Measurements from ENCODE around the gene IGFL2.

Gene IGFL2

DNA sequence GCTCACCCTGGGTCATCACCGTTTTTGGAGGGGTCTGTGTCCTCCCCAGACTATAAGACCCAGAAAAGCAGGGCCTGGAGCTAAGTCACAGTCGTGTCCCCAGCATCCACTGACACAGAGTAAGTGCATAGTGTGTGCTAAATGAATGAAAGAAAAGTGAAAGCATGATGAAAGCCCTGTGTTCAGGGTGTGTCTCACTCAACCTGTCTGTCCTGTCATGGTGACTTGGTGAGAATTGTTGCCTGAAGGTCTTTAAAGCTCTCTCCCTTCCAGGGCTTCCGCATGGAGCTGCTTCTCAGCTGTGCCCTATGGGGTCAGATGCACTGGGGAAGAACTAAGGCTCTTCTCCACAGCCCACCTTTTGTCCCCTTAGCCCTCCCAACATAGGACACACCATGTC is 61.0 kb downstream of the IGFL2 start:
- Histone ChIP-seq H3K79me2 (ENCODE audit: insufficient read depth, low read length) (no peaks in the 10 kb centered on the region), H3K4me3 (ENCODE audit: low read depth in 1 of 2, low read length in 2 of 2) (no peak overlapping the region), H2AFZ (ENCODE audit: low read depth, low read length) (no peak overlapping the region), H3K27ac (ENCODE audit: low read length) (no peak overlapping the region), H3K4me2 (ENCODE audit: insufficient read depth, low read length) (no peak overlapping the region), H3K9ac (ENCODE audit: low read depth, low read length) (no peak overlapping the region), H3K27me3 (ENCODE audit: insufficient read depth, low read length, poor library complexity) (peaks cover 4% of the 10 kb centered on the region), H3K9me3 (ENCODE audit: insufficient read depth, low read length, severe bottlenecking) (no peaks in the 10 kb centered on the region), H3K4me1 (ENCODE audit: insufficient read depth, low read length) (no peaks in the 10 kb centered on the region), H4K20me1 (ENCODE audit: insufficient read depth, low read length) (0 out of 2 replicates have a peak, but pooled peaks cover 3% of the 10 kb centered on the region), H3K36me3 (ENCODE audit: insufficient read depth, low read length) (no peaks in the 10 kb centered on the region)
- no peak for ATAC-seq (ENCODE audit: insufficient read depth, low read depth)
- DNase-seq: no peak
- no peak for TF ChIP-seq EZH2 (IDR thresholded peaks at IDR 0.05; ENCODE audit: borderline replicate concordance, low read depth, low read length, severe bottlenecking)
- TF ChIP-seq, protein P1, sequence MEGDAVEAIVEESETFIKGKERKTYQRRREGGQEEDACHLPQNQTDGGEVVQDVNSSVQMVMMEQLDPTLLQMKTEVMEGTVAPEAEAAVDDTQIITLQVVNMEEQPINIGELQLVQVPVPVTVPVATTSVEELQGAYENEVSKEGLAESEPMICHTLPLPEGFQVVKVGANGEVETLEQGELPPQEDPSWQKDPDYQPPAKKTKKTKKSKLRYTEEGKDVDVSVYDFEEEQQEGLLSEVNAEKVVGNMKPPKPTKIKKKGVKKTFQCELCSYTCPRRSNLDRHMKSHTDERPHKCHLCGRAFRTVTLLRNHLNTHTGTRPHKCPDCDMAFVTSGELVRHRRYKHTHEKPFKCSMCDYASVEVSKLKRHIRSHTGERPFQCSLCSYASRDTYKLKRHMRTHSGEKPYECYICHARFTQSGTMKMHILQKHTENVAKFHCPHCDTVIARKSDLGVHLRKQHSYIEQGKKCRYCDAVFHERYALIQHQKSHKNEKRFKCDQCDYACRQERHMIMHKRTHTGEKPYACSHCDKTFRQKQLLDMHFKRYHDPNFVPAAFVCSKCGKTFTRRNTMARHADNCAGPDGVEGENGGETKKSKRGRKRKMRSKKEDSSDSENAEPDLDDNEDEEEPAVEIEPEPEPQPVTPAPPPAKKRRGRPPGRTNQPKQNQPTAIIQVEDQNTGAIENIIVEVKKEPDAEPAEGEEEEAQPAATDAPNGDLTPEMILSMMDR (IDR thresholded peaks at IDR 0.05; ENCODE audit: borderline replicate concordance, extremely low read depth, low read length, poor library complexity, severe bottlenecking): no peak

GRCh38 chr19:46209472-46209871 is 61.4 kb downstream of the IGFL2 start:
- Histone ChIP-seq H3K9me3 (ENCODE audit: insufficient read depth, low read length, severe bottlenecking) (no peaks in the 10 kb centered on the region), H3K36me3 (ENCODE audit: insufficient read depth, low read length) (no peaks in the 10 kb centered on the region), H3K4me2 (ENCODE audit: insufficient read depth, low read length) (no peak overlapping the region), H3K4me1 (ENCODE audit: insufficient read depth, low read length) (no peaks in the 10 kb centered on the region), H3K4me3 (ENCODE audit: low read depth in 1 of 2, low read length in 2 of 2) (no peak overlapping the region), H4K20me1 (ENCODE audit: insufficient read depth, low read length) (0 out of 2 replicates have a peak, but pooled peaks cover 3% of the 10 kb centered on the region), H3K9ac (ENCODE audit: low read depth, low read length) (no peak overlapping the region), H3K27ac (ENCODE audit: low read length) (no peak overlapping the region), H3K79me2 (ENCODE audit: insufficient read depth, low read length) (no peaks in the 10 kb centered on the region), H2AFZ (ENCODE audit: low read depth, low read length) (no peak overlapping the region), H3K27me3 (ENCODE audit: insufficient read depth, low read length, poor library complexity) (peaks cover 4% of the 10 kb centered on the region)
- no peak for DNase-seq
- ATAC-seq (ENCODE audit: insufficient read depth, low read depth): no peak
- no peak for TF ChIP-seq EZH2 (IDR thresholded peaks at IDR 0.05; ENCODE audit: borderline replicate concordance, low read depth, low read length, severe bottlenecking)
- TF ChIP-seq, protein P1 (IDR thresholded peaks at IDR 0.05; ENCODE audit: borderline replicate concordance, extremely low read depth, low read length, poor library complexity, severe bottlenecking): no peak

- Histone ChIP-seq H4K20me1 (ENCODE audit: insufficient read depth, low read length) (0 out of 2 replicates have a peak, but pooled peaks cover 3% of the 10 kb centered on the region), H3K4me2 (ENCODE audit: insufficient read depth, low read length) (no peak overlapping the region), H3K79me2 (ENCODE audit: insufficient read depth, low read length) (no peaks in the 10 kb centered on the region), H3K9ac (ENCODE audit: low read depth, low read length) (no peak overlapping the region), H3K4me1 (ENCODE audit: insufficient read depth, low read length) (no peaks in the 10 kb centered on the region), H3K27ac (ENCODE audit: low read length) (no peak overlapping the region), H3K36me3 (ENCODE audit: insufficient read depth, low read length) (no peaks in the 10 kb centered on the region), H3K9me3 (ENCODE audit: insufficient read depth, low read length, severe bottlenecking) (no peaks in the 10 kb centered on the region), H2AFZ (ENCODE audit: low read depth, low read length) (no peak overlapping the region), H3K27me3 (ENCODE audit: insufficient read depth, low read length, poor library complexity) (peaks cover 4% of the 10 kb centered on the region), H3K4me3 (ENCODE audit: low read depth in 1 of 2, low read length in 2 of 2) (no peak overlapping the region)
- TF ChIP-seq, protein P1 (IDR thresholded peaks at IDR 0.05; ENCODE audit: borderline replicate concordance, extremely low read depth, low read length, poor library complexity, severe bottlenecking): no peak
- no peak for TF ChIP-seq EZH2 (IDR thresholded peaks at IDR 0.05; ENCODE audit: borderline replicate concordance, low read depth, low read length, severe bottlenecking)
- ATAC-seq (ENCODE audit: insufficient read depth, low read depth) (no peak), DNase-seq (no peak)
Observed at GRCh38 chr19:46210669-46211068, 62.6 kb downstream of the IGFL2 start.

Data from DND-41 (cell line).